GM21447 (cell line): ENCODE results near the gene SOHLH1.

Experiments used
- ATAC-seq: cut with Tn5 transposase; IDR thresholded peaks from one replicate; pipeline ENCODE4 v1.9.1; 2021; ENCODE audit not compliant: unreplicated experiment

SOHLH1 gene

DNA sequence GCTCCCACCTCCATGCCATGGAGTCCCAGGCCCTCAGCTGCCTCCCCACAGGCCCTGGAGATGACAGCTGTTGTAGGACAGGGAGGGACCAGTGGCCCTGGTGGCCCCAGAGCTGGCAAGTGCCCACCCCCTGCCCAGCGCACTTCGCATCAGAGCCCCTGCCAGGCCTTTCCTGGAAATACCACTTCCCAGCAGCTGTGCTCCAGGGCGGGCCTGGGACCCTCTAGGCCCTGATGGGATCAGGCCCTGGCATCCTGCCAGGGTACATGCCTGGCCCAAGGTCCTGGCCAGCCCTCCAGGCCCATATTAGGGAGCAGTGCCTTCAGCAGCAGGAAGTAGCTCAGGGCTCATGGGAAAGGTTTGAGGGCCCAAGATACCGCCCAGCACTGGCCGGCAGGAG lies 5.2 kb upstream of the SOHLH1 start:
- no peak for ATAC-seq

- no peak for ATAC-seq
Observed at GRCh38 chr9:135703726-135704125, 4.4 kb upstream of the SOHLH1 start.

- no peak for ATAC-seq
Observed at GRCh38 chr9:135701959-135702721, 2.9 kb upstream of the SOHLH1 start, which contains the start of gene KCNT1. Gene KCNT1 (plus strand): TSS chr9:135702185. CDS start chr9:135702259, 74 bp downstream.

DNA sequence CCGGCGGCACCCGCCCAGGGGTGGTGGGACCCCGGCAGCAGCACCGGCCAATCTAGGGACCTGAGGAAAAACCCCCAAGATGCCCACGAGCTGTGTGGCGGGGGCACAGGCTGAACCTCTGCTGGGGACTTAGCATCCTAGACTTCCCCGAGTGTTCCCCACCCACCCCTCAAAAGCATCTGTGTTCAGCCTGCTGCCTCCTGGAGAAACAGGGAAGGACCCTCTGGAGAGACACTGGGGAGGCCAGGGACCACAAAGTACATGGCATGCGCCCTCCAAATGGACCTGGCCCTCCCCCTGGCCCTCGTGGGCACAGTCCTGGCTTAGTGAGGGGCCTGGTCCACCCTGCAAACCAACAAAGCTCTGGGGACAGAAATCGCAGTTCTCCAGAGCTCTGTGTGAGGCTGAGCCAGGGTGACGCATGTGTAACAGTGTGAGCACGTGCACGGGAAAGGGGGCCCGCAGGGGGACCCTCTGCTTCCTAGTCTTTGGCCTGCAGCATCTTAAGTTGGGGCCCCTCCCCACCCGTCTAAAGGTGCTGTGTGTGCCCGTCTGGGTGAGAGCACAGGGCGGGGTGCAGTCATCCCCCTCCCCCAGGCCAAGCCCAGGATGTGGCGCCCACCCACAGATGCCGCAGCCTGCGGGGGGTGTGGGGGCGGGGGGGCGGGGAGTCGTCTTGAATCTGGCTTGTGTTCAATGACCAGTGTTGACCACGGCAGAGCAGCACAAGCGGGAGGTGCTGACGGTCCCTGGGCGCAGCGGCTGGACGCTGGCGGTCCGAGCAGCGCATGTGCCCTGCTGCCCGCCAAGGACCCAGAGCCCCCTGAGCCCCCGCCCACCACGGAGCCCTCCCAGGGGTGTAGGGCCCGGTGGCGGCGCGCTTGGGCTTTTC lies 2.0 kb upstream of the SOHLH1 start:
- ATAC-seq, result no peak

DNA sequence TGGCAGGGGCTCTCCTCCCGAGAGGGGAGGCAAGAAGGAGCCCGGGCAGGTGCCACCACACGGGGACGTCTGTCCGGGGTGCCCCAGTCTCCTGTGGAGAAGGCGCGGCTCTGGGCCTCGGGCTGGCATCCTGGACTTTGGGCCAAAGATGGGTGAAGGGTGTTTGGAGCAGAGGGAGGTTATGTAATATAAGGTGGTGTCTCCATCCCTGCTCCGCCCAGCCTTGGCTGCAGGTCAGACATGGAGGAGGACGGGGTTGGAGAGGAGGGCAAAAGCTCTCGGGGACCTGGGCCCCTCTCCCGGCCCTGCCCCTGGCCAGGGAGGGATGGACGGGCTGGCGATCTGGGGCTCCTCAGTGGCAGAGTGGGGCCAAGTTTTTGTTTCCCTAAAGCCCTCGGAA lies 1.2 kb upstream of the SOHLH1 start:
- ATAC-seq, result no peak

DNA sequence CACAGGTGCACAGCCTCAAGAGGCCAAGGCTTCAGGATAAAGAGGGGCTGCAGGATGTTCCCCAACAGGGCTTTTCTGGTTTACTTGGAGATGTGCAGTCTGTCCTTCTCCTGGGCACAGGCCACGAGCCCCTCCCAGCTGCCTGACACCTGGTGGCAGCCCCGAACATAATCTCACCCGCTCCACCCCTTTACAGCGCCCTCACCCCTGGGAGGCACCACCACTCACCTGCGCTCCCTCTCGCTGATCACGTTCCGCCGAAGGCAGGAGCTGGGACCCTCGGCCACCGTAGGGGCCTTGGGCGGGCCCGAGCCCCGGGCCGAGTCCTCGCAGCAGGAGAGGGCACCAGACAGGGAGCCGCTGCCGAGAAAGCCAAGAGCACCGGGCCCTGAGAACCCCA lies 514 bp downstream of the SOHLH1 start:
- ATAC-seq, result no peak

DNA sequence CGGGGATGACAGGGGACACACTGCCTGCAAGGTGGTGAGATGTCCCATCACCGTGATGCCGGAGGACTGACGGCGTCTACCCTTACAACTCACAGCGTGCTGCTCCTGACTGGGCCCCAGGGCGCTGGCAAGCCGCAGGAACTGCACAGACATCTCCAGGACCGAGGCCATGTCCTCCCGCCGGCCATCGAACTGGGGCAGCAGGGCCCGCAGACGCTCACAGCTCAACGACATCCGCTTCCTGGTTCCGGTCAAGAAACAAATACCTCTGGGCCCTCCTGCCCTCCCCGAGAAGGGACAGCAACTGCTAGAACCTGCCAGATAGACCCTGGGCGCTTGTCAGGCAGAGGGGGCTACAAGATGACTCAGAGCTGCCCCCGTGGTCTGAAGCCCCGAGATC lies 1.0 kb downstream of the SOHLH1 start:
- ATAC-seq, result no peak

GRCh38 chr9:135697226-135697625 lies 2.1 kb downstream of the SOHLH1 start:
- ATAC-seq, result no peak

GRCh38 chr9:135696446-135696845 lies 2.8 kb downstream of the SOHLH1 start:
- no peak for ATAC-seq

- no peak for ATAC-seq
Observed at GRCh38 chr9:135695642-135696041, 3.6 kb downstream of the SOHLH1 start.

GRCh38 chr9:135695036-135695435 lies 4.2 kb downstream of the SOHLH1 start:
- ATAC-seq, result no peak

DNA sequence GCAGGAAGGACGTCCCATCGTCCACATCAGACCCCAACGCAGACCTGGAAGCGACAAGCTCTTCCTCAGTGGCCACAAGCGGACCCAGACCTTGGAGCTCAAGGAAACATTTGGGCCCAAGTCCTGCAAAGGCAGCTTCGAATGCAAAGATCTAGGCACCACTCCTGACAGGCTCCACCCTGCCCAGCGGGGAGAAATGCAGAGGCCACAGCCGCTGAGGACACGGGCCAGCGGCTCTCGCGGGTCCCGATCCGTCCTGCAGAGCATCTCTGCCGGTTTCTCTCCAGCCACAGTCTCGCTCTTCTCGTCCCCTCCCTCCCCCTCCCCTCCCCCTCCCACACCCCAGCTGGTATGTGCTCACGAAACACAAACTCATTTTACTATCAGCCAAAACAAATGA lies 4.9 kb downstream of the SOHLH1 start:
- ATAC-seq, result no peak

DNA sequence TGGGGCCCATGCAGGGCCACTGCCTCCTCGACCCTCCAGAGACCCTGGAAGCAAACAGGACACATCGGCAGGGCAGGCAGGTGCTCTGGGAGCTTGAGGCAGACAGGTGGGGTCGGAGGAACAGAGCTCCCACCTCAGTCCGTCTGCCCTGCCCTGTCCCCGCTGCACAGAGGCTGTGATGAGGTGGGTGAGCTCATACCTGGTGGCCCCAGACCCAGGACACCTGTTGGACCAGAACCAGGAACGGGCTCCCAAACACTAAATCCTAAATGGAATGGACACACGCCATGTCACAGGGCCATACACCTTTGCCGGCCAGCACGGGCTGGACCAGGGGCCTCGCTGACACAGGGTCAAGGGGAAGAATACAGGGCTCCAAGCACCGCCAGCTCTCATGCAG lies 5.5 kb downstream of the SOHLH1 start:
- ATAC-seq, result no peak

- ATAC-seq, result no peak
Observed at GRCh38 chr9:135693265-135693664, 6.0 kb downstream of the SOHLH1 start.

DNA sequence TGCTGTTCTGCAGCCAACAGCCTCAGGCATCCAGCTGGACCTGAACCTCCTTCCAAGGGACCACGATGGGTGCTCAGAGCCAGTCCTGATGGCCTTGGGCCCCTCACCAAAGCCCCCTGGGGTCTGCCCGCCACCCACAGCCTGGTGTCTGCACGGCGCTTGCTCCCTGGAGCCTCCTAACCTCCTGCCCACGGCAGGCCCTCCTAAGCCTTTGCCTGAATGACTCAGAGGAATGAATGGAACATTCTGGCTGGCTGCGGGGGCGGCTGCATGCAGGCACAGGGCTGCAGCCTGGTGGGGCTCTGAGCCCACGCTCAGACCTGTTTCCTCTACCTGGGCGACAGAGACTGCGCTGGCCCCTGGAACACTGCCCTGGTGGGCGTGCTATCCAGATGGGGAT lies 6.9 kb downstream of the SOHLH1 start:
- no peak for ATAC-seq

- no peak for ATAC-seq
Observed at GRCh38 chr9:135690836-135691570, 8.3 kb downstream of the SOHLH1 start.

DNA sequence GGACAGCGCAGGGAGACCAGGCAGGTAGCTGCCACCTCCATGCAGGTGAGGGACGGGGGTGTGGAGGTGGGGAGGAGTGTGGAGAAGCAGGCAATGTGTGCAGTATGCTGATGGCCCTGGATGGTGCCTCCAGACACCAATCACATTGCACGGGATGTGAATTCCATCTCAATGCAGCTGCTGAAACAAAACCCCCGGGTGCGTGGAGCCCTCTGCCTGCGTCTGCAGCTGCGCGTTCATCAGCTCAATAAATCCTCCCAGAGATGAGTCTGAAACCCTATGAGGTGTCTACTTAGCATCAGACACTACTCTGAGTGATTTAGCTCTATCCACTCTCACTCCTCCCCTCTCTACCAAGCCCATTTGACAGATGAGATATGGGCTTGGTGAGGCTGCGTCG lies 10.3 kb downstream of the SOHLH1 start:
- ATAC-seq, result no peak

DNA sequence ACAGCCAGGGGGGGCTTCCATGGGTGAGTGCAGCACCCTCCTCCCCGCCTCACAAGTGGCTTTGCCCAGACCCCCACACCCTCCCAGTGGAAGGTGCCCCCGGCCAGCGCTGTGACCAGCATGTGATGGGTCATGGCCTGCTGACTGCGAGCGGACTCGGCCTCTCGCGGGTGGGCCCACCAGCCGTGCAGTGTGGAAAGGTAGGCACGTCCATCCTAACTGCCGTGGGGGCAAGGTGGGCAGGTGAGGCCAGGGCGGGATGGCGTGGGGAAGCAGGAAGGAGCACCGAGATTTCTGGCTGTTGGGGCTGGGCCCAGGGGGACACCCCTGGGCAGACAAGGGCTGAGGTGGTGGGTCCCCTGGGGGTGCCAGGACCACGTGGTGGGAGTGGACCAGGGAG lies 12.1 kb downstream of the SOHLH1 start:
- no peak for ATAC-seq

DNA sequence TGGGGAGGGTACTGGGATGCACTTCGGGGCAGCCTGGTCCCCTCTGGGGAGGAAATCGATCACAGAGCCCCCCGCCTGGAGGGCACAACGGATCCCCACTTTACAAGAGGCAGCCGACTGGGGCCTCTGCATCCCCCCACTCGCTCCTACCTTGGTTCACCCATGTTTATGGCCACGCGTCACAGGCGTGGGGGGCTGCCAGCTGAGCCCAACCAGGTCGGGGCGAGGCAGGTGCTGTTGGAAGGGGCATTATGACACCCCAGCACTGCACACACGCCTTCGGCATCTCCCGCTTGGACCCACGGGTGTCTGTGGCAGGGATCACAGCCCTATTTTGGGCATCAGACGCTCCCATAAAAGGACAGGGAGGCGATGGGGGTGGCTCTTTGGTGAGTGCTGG lies 14.6 kb downstream of the SOHLH1 start:
- ATAC-seq, result no peak

DNA sequence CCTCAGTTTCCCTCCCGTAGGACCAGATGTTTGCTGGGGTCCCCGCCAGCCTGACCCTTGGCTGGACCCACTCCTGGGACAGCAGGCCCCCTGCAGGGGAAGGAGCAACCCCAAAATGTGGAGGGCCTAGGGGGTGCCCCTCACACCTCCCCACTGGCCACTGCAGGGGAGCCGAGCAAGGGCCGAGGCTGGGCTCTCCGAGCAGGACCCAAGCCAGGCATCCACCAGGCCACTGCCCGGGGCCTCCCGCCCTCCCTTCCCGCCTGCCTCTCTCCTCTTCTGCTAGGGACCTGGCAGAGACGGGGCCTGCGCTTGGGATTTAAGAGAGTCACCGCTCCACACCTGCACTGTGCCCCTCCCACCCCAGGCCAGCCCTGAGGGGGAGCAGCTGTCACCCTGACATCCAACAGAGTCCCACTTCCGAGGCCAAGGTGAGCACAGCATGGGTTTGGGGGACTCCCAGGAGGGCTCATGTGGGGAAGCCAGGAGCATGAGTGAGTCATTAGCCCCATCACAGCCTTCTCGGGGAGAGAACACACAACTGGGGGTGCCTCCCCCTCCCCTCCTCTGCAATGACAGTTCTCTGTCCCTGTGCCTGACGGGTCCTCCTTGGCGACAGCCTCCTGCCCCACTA lies 15.8 kb downstream of the SOHLH1 start:
- ATAC-seq, result no peak

GRCh38 chr9:135681161-135681560 lies 18.1 kb downstream of the SOHLH1 start:
- ATAC-seq, result no peak
